Measurements from ENCODE around the gene DCBLD2.

DCBLD2 gene

DNA sequence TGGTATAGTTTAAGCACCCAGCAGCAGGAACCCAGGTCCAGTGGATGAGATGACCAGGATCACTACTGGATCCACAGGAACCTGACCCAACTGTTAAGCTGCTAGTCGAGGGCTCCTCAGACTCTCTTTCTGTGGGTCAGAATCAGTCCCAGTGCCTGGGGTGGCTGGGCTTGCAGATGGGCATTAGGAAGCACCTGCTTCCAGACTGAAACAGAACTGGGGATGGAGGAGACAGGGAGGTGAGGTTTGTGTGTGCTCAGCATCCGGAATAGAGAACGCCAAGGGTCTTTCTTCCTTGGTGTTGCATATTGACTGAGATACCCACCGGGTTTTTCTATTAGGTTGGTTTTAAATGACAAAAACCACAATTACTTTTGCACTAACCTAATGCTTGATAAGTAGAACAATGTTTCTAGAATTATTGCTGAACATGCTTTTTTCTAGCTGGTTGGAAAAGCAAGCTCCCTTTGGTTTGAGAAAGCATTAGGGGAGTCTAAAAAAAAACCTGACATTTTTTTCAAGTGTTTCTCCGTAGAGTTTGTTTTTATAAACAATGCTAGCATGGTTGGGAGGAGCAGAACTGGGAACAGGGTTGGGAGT is 137.6 kb downstream of the DCBLD2 start:
- DNase-seq = no peak

DNA sequence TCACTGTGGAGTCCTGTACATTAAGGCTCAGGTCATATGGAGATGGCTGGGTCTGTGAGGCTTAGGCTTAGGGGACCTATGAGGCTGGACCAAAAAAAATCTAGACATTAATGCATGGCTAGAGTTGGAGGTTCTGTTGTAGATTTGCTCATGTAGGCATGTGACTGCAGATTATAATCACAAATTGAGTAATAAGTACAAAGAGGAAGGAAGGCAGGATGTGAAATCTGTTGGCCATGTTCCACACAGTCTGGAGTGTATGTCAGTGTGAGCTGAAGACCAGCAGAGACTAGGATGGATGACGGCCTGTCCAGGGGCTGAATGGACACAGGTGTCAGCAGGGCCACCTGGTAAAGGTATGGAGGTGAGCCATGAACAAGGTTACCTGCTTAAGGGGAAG is 138.4 kb downstream of the DCBLD2 start, which contains the start of gene ST3GAL6:
Gene ST3GAL6 (plus strand): TSS at position 265 of the 400 bp plus-strand sequence. CDS start 5,101 bp downstream, outside the sequence.
- no peak for DNase-seq

DNA sequence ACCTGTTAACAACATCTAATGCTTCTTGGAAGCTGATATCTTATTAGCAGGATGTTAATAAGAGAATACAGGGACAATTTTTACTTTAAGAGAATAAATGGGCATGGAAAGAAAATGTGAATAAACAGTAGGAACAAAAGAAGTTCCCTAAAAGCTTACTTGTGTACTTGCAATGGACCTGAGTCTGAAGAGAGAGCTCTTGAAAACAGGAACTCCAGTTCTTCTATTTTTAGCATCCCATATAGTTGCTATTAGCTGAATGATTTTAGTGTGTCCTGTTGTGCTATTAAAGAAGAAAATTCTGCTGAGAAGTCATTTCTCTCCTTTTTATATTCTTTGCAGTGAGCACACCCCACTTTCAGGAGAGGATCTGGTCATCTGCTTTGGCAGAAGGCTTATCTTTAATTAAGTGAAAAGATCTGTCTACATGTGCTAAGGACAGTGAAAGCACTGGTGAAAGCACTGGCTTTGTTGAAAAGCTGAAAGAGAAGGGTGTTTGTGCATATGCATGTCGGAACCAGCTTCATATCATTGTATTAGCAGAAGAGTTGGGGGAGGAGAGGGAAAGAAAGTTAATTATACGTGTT is 139.8 kb downstream of the DCBLD2 start:
- no peak for DNase-seq

DNA sequence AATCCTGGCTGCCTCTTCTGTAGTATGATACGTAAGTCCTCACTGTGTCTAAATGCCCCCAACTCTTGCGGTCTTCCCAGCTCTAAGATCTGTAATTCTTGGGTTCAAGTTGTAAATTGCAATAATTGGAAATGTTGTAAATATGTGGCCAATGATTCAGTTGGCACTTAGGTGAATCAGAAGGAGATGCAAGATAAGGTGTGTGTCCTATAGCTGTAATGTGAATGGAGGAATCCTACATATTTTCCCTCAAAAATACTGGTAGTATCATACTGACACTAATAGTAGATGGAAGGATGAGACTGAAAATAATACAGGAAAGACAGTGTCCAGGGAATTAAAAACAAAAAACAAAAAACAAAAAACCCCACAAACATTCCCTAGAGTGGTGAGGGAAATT is 141.9 kb downstream of the DCBLD2 start:
- DNase-seq = no peak

DNA sequence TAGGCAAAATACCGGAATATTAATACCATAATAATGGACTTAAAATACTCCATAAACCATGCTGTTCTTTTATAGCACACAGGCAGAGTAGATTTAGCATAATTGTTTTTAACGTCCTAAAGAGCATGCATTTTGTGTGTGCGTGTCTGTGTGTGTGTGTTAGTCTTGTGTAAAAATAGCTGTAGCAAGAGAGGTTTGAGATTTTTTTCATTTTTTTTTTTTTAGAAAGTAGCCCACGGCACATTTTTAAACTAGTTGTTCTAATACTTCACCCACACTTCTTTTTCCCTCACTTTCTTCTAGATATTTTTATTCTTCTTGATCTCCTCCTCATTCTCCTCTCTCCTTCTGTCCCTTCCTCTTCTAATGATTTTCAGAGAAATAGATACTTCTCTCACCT is 145.9 kb downstream of the DCBLD2 start:
- no peak for DNase-seq

DNA sequence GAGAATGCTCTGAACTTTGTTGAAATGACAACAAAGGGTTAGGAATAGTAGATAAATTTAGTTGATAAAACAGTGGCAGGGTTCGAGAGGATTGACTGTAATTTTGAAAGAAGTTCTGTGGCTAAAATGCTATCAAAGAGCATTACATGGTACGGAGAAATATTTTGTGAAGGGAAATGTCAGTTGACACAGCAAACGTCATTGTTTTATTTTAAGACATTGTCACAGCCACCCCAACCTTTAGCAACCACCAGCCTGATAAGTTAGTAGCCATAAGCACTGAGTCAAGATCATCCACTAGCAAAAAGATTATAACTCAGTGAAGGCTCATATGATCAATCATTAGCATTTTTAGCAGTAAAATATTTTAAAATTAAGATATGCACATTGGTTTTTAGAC is 147.0 kb downstream of the DCBLD2 start:
- DNase-seq = no peak

DNA sequence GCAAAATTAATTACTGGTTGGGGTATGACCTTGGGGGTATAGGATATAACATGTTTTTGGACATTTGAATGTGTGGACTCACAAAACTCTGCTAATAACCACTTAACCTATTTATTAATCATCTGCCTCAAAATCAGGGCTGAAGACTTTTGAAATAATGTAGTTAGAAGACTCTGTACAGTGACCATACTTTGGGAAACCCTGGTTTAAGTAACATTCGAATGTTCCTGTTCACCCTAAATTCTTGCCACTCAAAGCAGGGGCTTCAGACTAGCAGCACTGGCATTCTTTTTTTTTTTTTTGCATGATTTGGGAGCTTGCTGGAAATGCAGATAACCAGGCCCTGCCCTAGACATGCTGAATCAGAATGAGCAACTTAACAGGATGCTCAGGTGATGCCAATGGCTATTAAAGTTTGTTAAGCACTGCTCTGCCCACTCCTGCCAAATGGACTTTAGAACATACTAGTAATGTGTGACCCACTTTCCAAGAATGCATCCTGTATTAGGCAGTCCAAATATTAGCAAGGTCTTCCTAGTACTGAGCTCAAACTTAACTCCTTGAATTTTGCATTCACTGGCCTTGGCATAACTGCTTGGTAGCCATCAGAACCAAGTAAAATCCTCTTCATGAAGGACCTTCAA is 151.1 kb downstream of the DCBLD2 start:
- no peak for DNase-seq

DNA sequence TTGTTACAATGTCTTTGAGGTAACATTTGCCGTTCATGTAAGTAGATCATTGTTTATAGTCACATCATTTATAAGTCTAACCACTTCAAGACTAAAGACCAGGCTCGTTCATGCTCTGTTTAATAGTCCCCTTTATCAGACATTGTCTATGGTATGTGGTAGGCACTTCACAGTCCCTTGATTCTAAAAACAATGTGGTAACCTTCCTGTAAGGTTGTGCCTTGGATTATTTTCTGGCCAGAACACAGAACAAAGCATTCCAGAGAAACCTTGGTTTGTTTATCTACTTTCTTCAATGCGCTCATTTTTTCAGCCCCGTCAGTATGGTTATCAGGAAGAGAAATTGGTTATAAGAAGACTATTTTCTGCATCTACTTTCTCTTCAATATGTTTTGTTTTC is 154.6 kb downstream of the DCBLD2 start:
- no peak for DNase-seq

DNA sequence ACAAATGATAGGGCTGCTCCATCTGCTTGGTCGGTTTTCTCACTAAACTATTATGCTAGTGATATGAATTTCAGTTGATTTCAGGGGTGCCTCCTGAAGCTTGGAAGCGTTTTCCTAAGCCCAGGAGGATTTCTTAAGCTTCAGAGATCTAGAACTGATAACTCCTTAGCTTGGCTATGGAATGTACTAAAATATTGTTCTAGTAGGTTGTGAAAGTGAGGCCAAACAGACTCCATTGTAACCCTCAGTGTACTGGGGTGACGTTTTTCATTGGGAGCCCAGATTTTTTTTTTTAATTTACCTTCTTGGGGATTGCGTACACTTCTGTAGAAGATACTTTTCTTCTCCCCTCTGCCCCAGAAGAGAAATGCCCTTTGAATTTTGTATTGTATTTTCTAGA is 155.4 kb downstream of the DCBLD2 start:
- DNase-seq = no peak

Measured in effector CD4-positive, alpha-beta T cell (primary cell).